ENCODE data around the gene RAB3GAP2. TPM values are rescaled to one million over a fixed set of nuclear protein-coding genes. Genes with fewer than 3 reads are reported as not detected.
A peak's percentile ranks its signal among the peaks of the same experiment; 100 is the strongest.
"Not testable (repeated sequence)": the region's sequence is repeated elsewhere in the genome, so short reads cannot be mapped to it uniquely, and the experiment has no call there.

RAB3GAP2 gene
- total RNA-seq, 1 experiment from 2014 or later: 19.9 TPM

- DNase-seq (ENCODE audit: low read depth): no peak
These were observed 73.9 kb downstream of the RAB3GAP2 start for GRCh38 chr1:220198186-220199005.

GRCh38 chr1:220195701-220196100 lies 76.6 kb downstream of the RAB3GAP2 start:
- DNase-seq (ENCODE audit: low read depth): no peak

- DNase-seq (ENCODE audit: low read depth): peak; percentile 39
These were observed 82.4 kb downstream of the RAB3GAP2 start for GRCh38 chr1:220189750-220190347.

- DNase-seq (ENCODE audit: low read depth): no peak
These were observed 83.7 kb downstream of the RAB3GAP2 start for GRCh38 chr1:220188538-220188937.

GRCh38 chr1:220186752-220187151 lies 85.5 kb downstream of the RAB3GAP2 start:
- no peak for DNase-seq (ENCODE audit: low read depth)

- no peak for DNase-seq (ENCODE audit: low read depth)
These were observed 87.7 kb downstream of the RAB3GAP2 start for GRCh38 chr1:220184506-220184905.

- DNase-seq (ENCODE audit: low read depth): no peak
These were observed 89.6 kb downstream of the RAB3GAP2 start for GRCh38 chr1:220182656-220183055.

GRCh38 chr1:220182111-220182510 lies 90.1 kb downstream of the RAB3GAP2 start:
- DNase-seq (ENCODE audit: low read depth): no peak

GRCh38 chr1:220176540-220176939 lies 95.7 kb downstream of the RAB3GAP2 start:
- DNase-seq (ENCODE audit: low read depth): no peak

GRCh38 chr1:220170836-220171526 lies 101.3 kb downstream of the RAB3GAP2 start:
- DNase-seq (ENCODE audit: low read depth): no peak

GRCh38 chr1:220169887-220170286 lies 102.4 kb downstream of the RAB3GAP2 start:
- not testable (repeated sequence) for DNase-seq (ENCODE audit: low read depth)

- DNase-seq (ENCODE audit: low read depth): no peak
These were observed 105.4 kb downstream of the RAB3GAP2 start for GRCh38 chr1:220166853-220167252.

- DNase-seq (ENCODE audit: low read depth): no peak
These were observed 107.7 kb downstream of the RAB3GAP2 start for GRCh38 chr1:220164517-220164916.

- DNase-seq (ENCODE audit: low read depth): no peak
These were observed 108.1 kb downstream of the RAB3GAP2 start for GRCh38 chr1:220164116-220164515.

GRCh38 chr1:220160027-220160426 lies 112.2 kb downstream of the RAB3GAP2 start:
- DNase-seq (ENCODE audit: low read depth): no peak

- DNase-seq (ENCODE audit: low read depth): no peak
These were observed 113.2 kb downstream of the RAB3GAP2 start for GRCh38 chr1:220159041-220159440.

- not testable (repeated sequence) for DNase-seq (ENCODE audit: low read depth)
These were observed 113.7 kb downstream of the RAB3GAP2 start for GRCh38 chr1:220158530-220158929.

- peak; percentile 9 for DNase-seq (ENCODE audit: low read depth)
These were observed 114.5 kb downstream of the RAB3GAP2 start for GRCh38 chr1:220157738-220158137.

- DNase-seq (ENCODE audit: low read depth): no peak
These were observed 115.6 kb downstream of the RAB3GAP2 start for GRCh38 chr1:220156620-220157146.

- no peak for DNase-seq (ENCODE audit: low read depth)
These were observed 119.1 kb downstream of the RAB3GAP2 start for GRCh38 chr1:220153147-220153546.

GRCh38 chr1:220151454-220151853 lies 120.8 kb downstream of the RAB3GAP2 start:
- DNase-seq (ENCODE audit: low read depth): no peak

GRCh38 chr1:220149742-220150141 lies 122.5 kb downstream of the RAB3GAP2 start:
- no peak for DNase-seq (ENCODE audit: low read depth)

Measured in M059J (cell line).